RWPE1 (cell line): Measurements from ENCODE around the gene CMTR1.

Experiments used
- CTCF ChIA-PET: fragments of 350-600 bp; sonication (Branson Sonifier 250); formaldehyde crosslinking; extraction: SDS; loops from one replicate; lab custom pipeline; 2021; lab: Yijun Ruan, JAX
- POLR2A ChIA-PET: fragments of 400-600 bp; formaldehyde crosslinking; extraction: SDS; loops from one replicate; lab custom pipeline; 2020; ENCODE audit warnings: antibody characterized with exemption; ENCODE audit not compliant: low non-redundant PET; lab: Yijun Ruan, JAX
- DNase-seq: peaks from one replicate; pipeline ENCODE4 v3.0.0; 2012; ENCODE audit warnings: low spot score
- H3K27ac ChIP-seq: fragments of 450-650 bp; 2 replicates; pipeline ENCODE4 v1.5.1; 2017
- TF ChIP-seq, protein P1 (sequence below): fragments of 450-650 bp; conservative IDR thresholded peaks from 2 replicates; pipeline ENCODE4 v1.5.1; 2017; ENCODE audit warnings: low read depth, mild to moderate bottlenecking

Gene CMTR1

GRCh38 chr6:37473364-37474095 lies 40.5 kb downstream of the CMTR1 start:
- CTCF ChIA-PET, result no interaction called here
- H3K27ac ChIP-seq, result peak overlapping the region; percentile 81
- TF ChIP-seq, protein P1, sequence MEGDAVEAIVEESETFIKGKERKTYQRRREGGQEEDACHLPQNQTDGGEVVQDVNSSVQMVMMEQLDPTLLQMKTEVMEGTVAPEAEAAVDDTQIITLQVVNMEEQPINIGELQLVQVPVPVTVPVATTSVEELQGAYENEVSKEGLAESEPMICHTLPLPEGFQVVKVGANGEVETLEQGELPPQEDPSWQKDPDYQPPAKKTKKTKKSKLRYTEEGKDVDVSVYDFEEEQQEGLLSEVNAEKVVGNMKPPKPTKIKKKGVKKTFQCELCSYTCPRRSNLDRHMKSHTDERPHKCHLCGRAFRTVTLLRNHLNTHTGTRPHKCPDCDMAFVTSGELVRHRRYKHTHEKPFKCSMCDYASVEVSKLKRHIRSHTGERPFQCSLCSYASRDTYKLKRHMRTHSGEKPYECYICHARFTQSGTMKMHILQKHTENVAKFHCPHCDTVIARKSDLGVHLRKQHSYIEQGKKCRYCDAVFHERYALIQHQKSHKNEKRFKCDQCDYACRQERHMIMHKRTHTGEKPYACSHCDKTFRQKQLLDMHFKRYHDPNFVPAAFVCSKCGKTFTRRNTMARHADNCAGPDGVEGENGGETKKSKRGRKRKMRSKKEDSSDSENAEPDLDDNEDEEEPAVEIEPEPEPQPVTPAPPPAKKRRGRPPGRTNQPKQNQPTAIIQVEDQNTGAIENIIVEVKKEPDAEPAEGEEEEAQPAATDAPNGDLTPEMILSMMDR, result no peak
- POLR2A ChIA-PET, result no interaction called here
- DNase-seq, result peak; percentile 81

GRCh38 chr6:37474316-37474715 lies 41.3 kb downstream of the CMTR1 start:
- CTCF ChIA-PET, result interaction anchor here (0.8 kb wide), 1 partner anchor 217 kb away, joined by 3 read pairs; no protein-coding TSS in a partner anchor
- TF ChIP-seq, protein P1, result no peak
- POLR2A ChIA-PET, result no interaction called here
- DNase-seq, result no peak
- H3K27ac ChIP-seq, result no peak overlapping the region

GRCh38 chr6:37477191-37477590 lies 44.2 kb downstream of the CMTR1 start:
- ChIA-PET POLR2A (no interaction called here), CTCF (interaction anchor here (0.5 kb wide), 1 partner anchor 93 kb away, joined by 4 read pairs; no protein-coding TSS in a partner anchor)
- TF ChIP-seq, protein P1, result no peak
- H3K27ac ChIP-seq, result no peak overlapping the region
- DNase-seq, result no peak

GRCh38 chr6:37477656-37478435 lies 44.8 kb downstream of the CMTR1 start:
- no peak overlapping the region for H3K27ac ChIP-seq
- POLR2A ChIA-PET, result no interaction called here
- TF ChIP-seq, protein P1, result no peak
- no peak for DNase-seq
- CTCF ChIA-PET, result no interaction called here

- CTCF ChIA-PET, result no interaction called here
These were observed 45.8 kb downstream of the CMTR1 start for GRCh38 chr6:37478827-37479226.

GRCh38 chr6:37479266-37479854 lies 46.3 kb downstream of the CMTR1 start:
- TF ChIP-seq, protein P1, result no peak
- no peak for DNase-seq
- no peak overlapping the region for H3K27ac ChIP-seq
- POLR2A ChIA-PET, result no interaction called here
- CTCF ChIA-PET, result no interaction called here

More at GRCh38 chr6:37478827-37479226, 45.8 kb downstream of the CMTR1 start:
- DNase-seq, result no peak
- TF ChIP-seq, protein P1, result no peak
- POLR2A ChIA-PET, result no interaction called here
- H3K27ac ChIP-seq, result no peak overlapping the region
